Loucy (cell line): ENCODE measurements around the gene SH3GL1.

Experiments used
- H2AFZ ChIP-seq: fragments of 200-600 bp; sonication (generic); 2 replicates; pipeline ENCODE4 v1.6.0; 2016; ENCODE audit warnings: antibody characterized with exemption, mild to moderate bottlenecking, low read length, moderate library complexity
- H3F3A ChIP-seq: fragments of 200-600 bp; 2 replicates; pipeline ENCODE4 v1.6.0; 2016; ENCODE audit warnings: antibody characterized with exemption, low read depth, mild to moderate bottlenecking
- H3K27me3 ChIP-seq: fragments of 200-600 bp; sonication (generic); 2 replicates; pipeline ENCODE4 v1.6.1; 2014; ENCODE audit warnings: low read length, mild to moderate bottlenecking; ENCODE audit not compliant: insufficient read depth, poor library complexity, severe bottlenecking
- H3K36me3 ChIP-seq: fragments of 200-600 bp; sonication (generic); 2 replicates; pipeline ENCODE4 v1.6.1; 2016; ENCODE audit warnings: low read length; ENCODE audit not compliant: insufficient read depth
- H3K4me1 ChIP-seq: fragments of 200-600 bp; sonication (generic); 2 replicates; pipeline ENCODE4 v1.5.1; 2014; ENCODE audit warnings: low read length, mild to moderate bottlenecking; ENCODE audit not compliant: insufficient read depth, poor library complexity, severe bottlenecking
- H3K4me2 ChIP-seq: fragments of 200-600 bp; sonication (generic); 2 replicates; pipeline ENCODE4 v1.6.0; 2014; ENCODE audit warnings: antibody characterized with exemption, low read length, low read depth, mild to moderate bottlenecking; ENCODE audit not compliant: poor library complexity, severe bottlenecking
- H3K4me3 ChIP-seq: fragments of 200-600 bp; sonication (generic); 2 replicates; pipeline ENCODE4 v1.5.1; 2014; ENCODE audit warnings: low read length, mild to moderate bottlenecking, mixed read lengths; ENCODE audit not compliant: poor library complexity, severe bottlenecking
- H3K79me2 ChIP-seq: fragments of 200-600 bp; sonication (generic); 2 replicates; pipeline ENCODE4 v1.6.1; 2014; ENCODE audit warnings: low read length; ENCODE audit not compliant: insufficient read depth
- H3K9ac ChIP-seq: fragments of 200-600 bp; sonication (generic); 2 replicates; pipeline ENCODE4 v1.6.0; 2014; ENCODE audit warnings: mild to moderate bottlenecking, low read depth, low read length, moderate library complexity; ENCODE audit not compliant: poor library complexity, severe bottlenecking
- H3K9me2 ChIP-seq: fragments of 200-600 bp; sonication (generic); replicated peaks from 2 replicates; pipeline ENCODE4 v1.6.1; 2016; ENCODE audit warnings: low read depth, low read length, mixed read lengths
- H3K9me3 ChIP-seq: fragments of 200-600 bp; sonication (generic); 2 replicates; pipeline ENCODE4 v1.6.1; 2014; ENCODE audit warnings: mild to moderate bottlenecking, antibody characterized with exemption, low read length, low read depth; ENCODE audit not compliant: insufficient read depth
- H4K20me1 ChIP-seq: fragments of 200-600 bp; sonication (generic); 2 replicates; pipeline ENCODE4 v1.6.0; 2014; ENCODE audit warnings: antibody characterized with exemption, low read length, mild to moderate bottlenecking; ENCODE audit not compliant: insufficient read depth, poor library complexity, severe bottlenecking
- EZH2phosphoT487 ChIP-seq: fragments of 200-600 bp; IDR thresholded peaks from 2 replicates; pipeline ENCODE4 v1.6.1; 2018; ENCODE audit warnings: antibody characterized with exemption, mild to moderate bottlenecking, moderate library complexity, borderline replicate concordance
- TF ChIP-seq, protein P1 (sequence below): fragments of 200-600 bp; sonication (generic); conservative IDR thresholded peaks from 2 replicates; pipeline ENCODE4 v1.5.1; 2014; ENCODE audit warnings: mild to moderate bottlenecking, antibody characterized with exemption, low read length

The SH3GL1 gene

GRCh38 chr19:4428326-4428975 lies 28.1 kb upstream of the SH3GL1 start:
- no peak for TF ChIP-seq EZH2phosphoT487
- TF ChIP-seq, protein P1, sequence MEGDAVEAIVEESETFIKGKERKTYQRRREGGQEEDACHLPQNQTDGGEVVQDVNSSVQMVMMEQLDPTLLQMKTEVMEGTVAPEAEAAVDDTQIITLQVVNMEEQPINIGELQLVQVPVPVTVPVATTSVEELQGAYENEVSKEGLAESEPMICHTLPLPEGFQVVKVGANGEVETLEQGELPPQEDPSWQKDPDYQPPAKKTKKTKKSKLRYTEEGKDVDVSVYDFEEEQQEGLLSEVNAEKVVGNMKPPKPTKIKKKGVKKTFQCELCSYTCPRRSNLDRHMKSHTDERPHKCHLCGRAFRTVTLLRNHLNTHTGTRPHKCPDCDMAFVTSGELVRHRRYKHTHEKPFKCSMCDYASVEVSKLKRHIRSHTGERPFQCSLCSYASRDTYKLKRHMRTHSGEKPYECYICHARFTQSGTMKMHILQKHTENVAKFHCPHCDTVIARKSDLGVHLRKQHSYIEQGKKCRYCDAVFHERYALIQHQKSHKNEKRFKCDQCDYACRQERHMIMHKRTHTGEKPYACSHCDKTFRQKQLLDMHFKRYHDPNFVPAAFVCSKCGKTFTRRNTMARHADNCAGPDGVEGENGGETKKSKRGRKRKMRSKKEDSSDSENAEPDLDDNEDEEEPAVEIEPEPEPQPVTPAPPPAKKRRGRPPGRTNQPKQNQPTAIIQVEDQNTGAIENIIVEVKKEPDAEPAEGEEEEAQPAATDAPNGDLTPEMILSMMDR = no peak
- Histone ChIP-seq H3K4me2 (no peak overlapping the region), H3K4me3 (no peak overlapping the region), H3K27me3 (no peaks in the 10 kb centered on the region), H3K36me3 (peaks cover 69% of the 10 kb centered on the region; the same call in 1 of the 2 replicates), H3K9me2 (no peaks in the 10 kb centered on the region), H3K9me3 (no peaks in the 10 kb centered on the region), H2AFZ (no peak overlapping the region), H3K79me2 (no peaks in the 10 kb centered on the region), H3F3A (no peaks in the 10 kb centered on the region), H3K4me1 (no peaks in the 10 kb centered on the region), H4K20me1 (no peaks in the 10 kb centered on the region), H3K9ac (no peak overlapping the region)

DNA sequence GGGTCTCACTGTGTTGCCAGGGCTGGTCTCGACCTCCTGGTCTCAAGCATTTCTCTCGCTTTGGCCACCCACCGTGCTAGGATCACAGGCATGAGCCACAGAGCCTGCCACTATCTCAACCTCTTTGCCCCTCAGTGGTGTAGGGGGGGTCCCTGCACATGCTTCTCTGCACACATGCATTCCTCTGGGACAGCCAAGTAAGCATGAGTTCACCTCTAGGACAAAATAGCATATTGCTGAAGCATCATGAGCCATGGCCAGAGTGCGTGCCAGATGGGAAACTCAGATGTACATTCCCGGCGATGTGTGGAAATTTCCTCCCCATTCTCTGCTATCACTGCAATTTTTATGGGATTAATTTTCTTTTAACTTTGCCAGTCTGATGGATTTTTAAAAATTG lies 25.2 kb upstream of the SH3GL1 start:
- no peaks in the 10 kb centered on the region for H3K9me2 ChIP-seq
- H3K4me1 ChIP-seq = no peaks in the 10 kb centered on the region
- no peaks in the 10 kb centered on the region for H3K27me3 ChIP-seq
- no peaks in the 10 kb centered on the region for H3F3A ChIP-seq
- no peaks in the 10 kb centered on the region for H3K9me3 ChIP-seq
- no peak overlapping the region for H3K4me3 ChIP-seq
- H2AFZ ChIP-seq = no peak overlapping the region
- peaks cover 64% of the 10 kb centered on the region; the same call in 1 of the 2 replicates for H3K36me3 ChIP-seq
- peaks cover 5% of the 10 kb centered on the region for H4K20me1 ChIP-seq
- no peak overlapping the region for H3K9ac ChIP-seq
- TF ChIP-seq EZH2phosphoT487 = no peak
- TF ChIP-seq, protein P1 = no peak
- H3K4me2 ChIP-seq = no peak overlapping the region
- H3K79me2 ChIP-seq = no peaks in the 10 kb centered on the region

GRCh38 chr19:4423416-4424126 lies 23.2 kb upstream of the SH3GL1 start:
- Histone ChIP-seq H3K79me2 (no peaks in the 10 kb centered on the region), H3K4me2 (no peak overlapping the region), H3F3A (no peaks in the 10 kb centered on the region), H3K4me1 (no peaks in the 10 kb centered on the region), H3K4me3 (no peak overlapping the region), H3K27me3 (no peaks in the 10 kb centered on the region), H3K9me3 (no peaks in the 10 kb centered on the region), H2AFZ (no peak overlapping the region), H3K9me2 (no peaks in the 10 kb centered on the region), H3K9ac (no peak overlapping the region), H4K20me1 (peaks cover 5% of the 10 kb centered on the region), H3K36me3 (peaks cover 61% of the 10 kb centered on the region; the same call in 1 of the 2 replicates)
- no peak for TF ChIP-seq EZH2phosphoT487
- TF ChIP-seq, protein P1 = no peak
